ENCODE measurements around the gene PCDHGB3.

DNA sequence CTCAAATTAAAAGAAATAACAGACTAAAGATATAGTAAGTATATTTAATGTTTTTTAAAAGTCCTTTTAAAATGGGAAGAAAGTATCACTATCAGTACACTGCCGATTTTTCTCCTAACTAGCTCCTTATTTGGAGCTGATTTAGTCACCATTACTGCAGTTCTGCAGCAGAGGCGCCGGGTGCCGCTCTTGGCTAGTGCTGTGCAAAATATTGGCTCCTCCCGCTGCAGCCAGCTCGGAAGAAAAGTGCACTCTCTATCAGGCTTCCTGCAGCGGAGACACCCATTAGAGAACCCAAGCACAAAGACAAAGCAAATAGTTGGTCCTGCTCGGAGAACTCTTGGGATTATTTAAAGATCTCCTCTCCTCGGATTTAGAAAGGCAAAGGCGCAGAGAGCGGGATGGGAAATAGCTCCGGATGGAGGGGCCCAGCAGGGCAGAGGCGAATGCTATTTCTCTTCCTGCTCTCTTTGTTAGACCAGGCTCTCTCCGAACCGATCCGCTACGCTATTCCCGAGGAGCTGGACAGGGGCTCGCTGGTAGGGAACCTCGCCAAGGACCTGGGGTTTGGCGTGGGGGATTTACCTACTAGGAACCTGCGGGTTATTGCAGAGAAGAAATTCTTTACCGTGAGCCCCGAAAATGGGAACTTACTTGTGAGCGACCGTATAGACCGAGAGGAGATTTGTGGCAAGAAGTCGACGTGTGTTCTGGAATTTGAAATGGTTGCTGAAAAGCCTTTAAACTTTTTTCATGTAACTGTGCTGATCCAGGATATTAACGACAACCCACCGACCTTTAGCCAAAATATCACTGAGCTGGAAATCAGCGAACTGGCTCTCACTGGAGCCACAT, at the start of gene PCDHGB3:
- TF ChIP-seq NFIC (IDR thresholded peaks at IDR 0.05; ENCODE audit: borderline replicate concordance) (no peak), USF2 (IDR thresholded peaks at IDR 0.05; ENCODE audit: borderline replicate concordance, low read depth, low read length) (no peak), CTCF (IDR thresholded peaks at IDR 0.05) (no peak), RAD21 (IDR thresholded peaks at IDR 0.05; ENCODE audit: low read length) (no peak), REST (IDR thresholded peaks at IDR 0.05; ENCODE audit: low read depth, low read length) (no peak), MAX (IDR thresholded peaks at IDR 0.05; ENCODE audit: low read depth) (no peak), USF1 (IDR thresholded peaks at IDR 0.05; ENCODE audit: borderline replicate concordance, low read depth) (no peak), RFX5 (IDR thresholded peaks at IDR 0.05; ENCODE audit: low read length) (no peak), YY1 (IDR thresholded peaks at IDR 0.05; ENCODE audit: low read depth) (no peak)

Measured in SK-N-SH (cell line).